22Rv1 (cell line): ENCODE data around the gene MOAP1.

ENCODE experiments used
- ZFX ChIP-seq: fragments of 450-650 bp; IDR thresholded peaks from 2 replicates; pipeline ENCODE4 v1.6.1; 2017; ENCODE audit warnings: antibody characterized with exemption, borderline replicate concordance
- TF ChIP-seq, protein P1 (sequence below): fragments of 450-650 bp; IDR thresholded peaks from 2 replicates; pipeline ENCODE4 v1.5.1; 2017; ENCODE audit warnings: mild to moderate bottlenecking

DNA sequence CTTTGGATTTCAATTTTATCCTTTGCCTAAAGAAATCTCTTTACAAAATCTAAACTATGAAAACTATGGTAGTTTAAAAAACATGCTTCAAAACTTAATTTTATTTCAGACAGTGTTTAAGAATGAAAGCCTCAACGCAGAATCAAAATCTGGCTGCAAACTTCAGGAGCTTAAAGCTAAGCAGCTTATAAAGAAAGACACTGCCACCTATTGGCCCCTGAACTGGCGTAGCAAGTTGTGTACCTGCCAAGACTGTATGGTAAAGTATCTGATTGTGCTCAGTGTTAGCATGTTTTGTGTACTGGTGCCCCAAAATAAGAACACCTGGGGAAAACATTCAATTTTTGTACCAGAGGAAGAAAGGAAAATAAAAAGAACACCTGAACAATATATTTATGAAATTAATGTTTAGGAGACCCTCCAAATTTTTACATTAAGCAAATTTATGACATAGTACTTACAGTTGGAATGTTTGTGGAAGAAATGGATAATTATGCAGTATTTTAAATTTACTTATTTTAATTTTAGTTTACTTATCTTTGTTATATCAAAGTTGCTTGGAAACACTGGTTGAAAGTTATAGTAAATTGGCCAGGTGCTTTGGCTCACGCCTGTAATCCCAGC, 34.5 kb upstream of the MOAP1 start:
- TF ChIP-seq, protein P1, sequence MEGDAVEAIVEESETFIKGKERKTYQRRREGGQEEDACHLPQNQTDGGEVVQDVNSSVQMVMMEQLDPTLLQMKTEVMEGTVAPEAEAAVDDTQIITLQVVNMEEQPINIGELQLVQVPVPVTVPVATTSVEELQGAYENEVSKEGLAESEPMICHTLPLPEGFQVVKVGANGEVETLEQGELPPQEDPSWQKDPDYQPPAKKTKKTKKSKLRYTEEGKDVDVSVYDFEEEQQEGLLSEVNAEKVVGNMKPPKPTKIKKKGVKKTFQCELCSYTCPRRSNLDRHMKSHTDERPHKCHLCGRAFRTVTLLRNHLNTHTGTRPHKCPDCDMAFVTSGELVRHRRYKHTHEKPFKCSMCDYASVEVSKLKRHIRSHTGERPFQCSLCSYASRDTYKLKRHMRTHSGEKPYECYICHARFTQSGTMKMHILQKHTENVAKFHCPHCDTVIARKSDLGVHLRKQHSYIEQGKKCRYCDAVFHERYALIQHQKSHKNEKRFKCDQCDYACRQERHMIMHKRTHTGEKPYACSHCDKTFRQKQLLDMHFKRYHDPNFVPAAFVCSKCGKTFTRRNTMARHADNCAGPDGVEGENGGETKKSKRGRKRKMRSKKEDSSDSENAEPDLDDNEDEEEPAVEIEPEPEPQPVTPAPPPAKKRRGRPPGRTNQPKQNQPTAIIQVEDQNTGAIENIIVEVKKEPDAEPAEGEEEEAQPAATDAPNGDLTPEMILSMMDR, result peak; percentile 80
- TF ChIP-seq ZFX, result no peak
